Effector memory CD4-positive, alpha-beta T cell (primary cell): ENCODE measurements around the gene ORM1.
"Not testable (repeated sequence)": the region's sequence is repeated elsewhere in the genome, so short reads cannot be mapped to it uniquely, and the experiment has no call there.

ENCODE experiments used
- DNase-seq, 3 donors: peaks; one replicate each; pipeline ENCODE4 v3.0.0-alpha.2; 2020
- H3K27ac ChIP-seq: 2 replicates; pipeline ENCODE4 v1.7.0; 2013; ENCODE audit warnings: mild to moderate bottlenecking, low read length, moderate library complexity; ENCODE audit not compliant: insufficient read depth, poor library complexity, severe bottlenecking
- H3K27me3 ChIP-seq: replicated peaks from 2 replicates; pipeline ENCODE4 v1.7.0; 2013; ENCODE audit warnings: mild to moderate bottlenecking, low read length; ENCODE audit not compliant: insufficient read depth, control insufficient read depth, poor library complexity, severe bottlenecking
- H3K36me3 ChIP-seq: 2 replicates; pipeline ENCODE4 v1.7.0; 2013; ENCODE audit warnings: mild to moderate bottlenecking, low read length, moderate library complexity; ENCODE audit not compliant: control insufficient read depth, insufficient read depth
- H3K4me1 ChIP-seq: 2 replicates; pipeline ENCODE4 v1.7.0; 2013; ENCODE audit warnings: low read length, mild to moderate bottlenecking; ENCODE audit not compliant: control insufficient read depth, insufficient read depth, poor library complexity, severe bottlenecking
- H3K4me3 ChIP-seq: 2 replicates; pipeline ENCODE4 v1.7.0; 2013; ENCODE audit warnings: low read length, low read depth, mild to moderate bottlenecking; ENCODE audit not compliant: insufficient read depth, poor library complexity, severe bottlenecking
- H3K9me3 ChIP-seq: 2 replicates; pipeline ENCODE4 v1.7.0; 2013; ENCODE audit warnings: mild to moderate bottlenecking, low read length, moderate library complexity; ENCODE audit not compliant: control insufficient read depth
- total RNA-seq, 3 donors: gene quantifications; one replicate each; lab custom pipeline; 2026; lab: John Stamatoyannopoulos, UW

The ORM1 gene
- total RNA-seq, result 0 reads per million in 3 donors

DNA sequence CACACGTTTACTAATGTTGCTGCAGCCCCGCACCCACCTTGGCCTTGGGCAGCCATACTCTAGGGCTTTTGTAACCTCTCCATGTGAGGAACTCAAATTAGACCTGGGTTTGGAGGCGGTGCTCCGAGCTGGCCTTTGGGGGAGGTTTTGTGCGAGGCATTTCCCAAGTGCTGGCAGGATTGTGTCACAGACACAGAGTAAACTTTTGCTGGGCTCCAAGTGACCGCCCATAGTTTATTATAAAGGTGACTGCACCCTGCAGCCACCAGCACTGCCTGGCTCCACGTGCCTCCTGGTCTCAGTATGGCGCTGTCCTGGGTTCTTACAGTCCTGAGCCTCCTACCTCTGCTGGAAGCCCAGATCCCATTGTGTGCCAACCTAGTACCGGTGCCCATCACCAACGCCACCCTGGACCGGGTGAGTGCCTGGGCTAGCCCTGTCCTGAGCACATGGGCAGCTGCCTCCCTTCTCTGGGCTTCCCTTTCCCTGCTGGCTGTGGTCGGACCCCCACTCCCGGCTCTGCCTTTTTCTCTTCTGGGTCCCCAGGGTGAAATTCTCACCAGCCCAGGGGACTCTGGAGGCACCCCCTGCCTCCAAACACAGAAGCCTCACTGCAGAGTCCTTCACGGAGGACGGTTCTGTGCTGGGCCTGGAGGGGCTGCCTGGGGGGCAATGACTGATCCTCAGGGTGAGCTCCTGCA lies at the start of gene ORM1:
Gene ORM1, plus strand, starts transcription at position 268 of the 701 bp plus-strand sequence. Its CDS starts 36 bp downstream, at position 304.
- not testable (repeated sequence) for DNase-seq, H3K9me3 ChIP-seq, H3K27ac ChIP-seq, H3K36me3 ChIP-seq, H3K4me1 ChIP-seq, H3K27me3 ChIP-seq, H3K4me3 ChIP-seq

DNA sequence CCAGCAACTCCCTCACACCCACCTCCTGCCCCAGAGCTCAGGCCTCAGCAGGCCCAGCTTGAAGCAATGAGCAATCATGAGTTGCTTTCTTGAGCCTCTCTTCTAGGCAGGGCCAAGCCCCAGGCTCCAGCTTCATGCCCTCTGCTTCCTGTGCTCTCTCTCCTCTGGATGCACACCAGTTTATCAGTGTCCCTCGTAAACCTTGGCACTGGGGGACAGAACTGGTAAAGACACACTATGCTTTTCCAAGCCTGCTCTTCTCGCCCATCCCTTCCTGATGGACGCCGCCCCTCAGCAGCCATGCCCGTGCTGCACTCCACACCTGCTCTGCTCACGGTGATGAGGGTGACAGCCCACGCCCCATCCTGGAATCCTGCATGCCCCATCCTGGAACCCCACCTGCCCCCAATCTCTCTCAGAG lies 49.4 kb upstream of the ORM1 start:
- no peaks in the 10 kb centered on the region for H3K36me3 ChIP-seq
- no peaks in the 10 kb centered on the region for H3K9me3 ChIP-seq
- H3K27ac ChIP-seq, result no peak overlapping the region
- H3K4me1 ChIP-seq, result no peaks in the 10 kb centered on the region
- DNase-seq, result no peak
- no peaks in the 10 kb centered on the region for H3K27me3 ChIP-seq
- no peak overlapping the region for H3K4me3 ChIP-seq

DNA sequence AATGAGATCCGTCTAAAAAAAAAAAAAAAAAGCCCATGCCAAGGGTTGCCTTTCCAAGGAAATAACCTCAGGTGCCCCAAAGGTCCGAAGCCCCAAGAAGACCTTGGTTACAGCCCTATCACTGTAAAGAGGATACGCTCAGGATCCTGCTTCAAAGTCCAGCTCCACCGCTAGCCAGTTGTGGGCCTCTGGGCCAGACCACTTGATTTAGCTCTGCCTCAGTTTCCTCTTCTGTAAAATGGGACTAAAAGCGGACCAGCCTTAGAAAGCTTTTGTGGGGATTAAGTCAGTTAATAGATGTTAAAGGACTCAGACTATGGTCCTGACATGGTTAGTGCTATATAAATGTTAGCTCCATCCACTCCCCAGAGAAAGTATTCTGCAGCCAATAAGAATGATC lies 48.7 kb upstream of the ORM1 start:
- no peak overlapping the region for H3K27ac ChIP-seq
- H3K4me3 ChIP-seq, result no peak overlapping the region
- no peak for DNase-seq

DNA sequence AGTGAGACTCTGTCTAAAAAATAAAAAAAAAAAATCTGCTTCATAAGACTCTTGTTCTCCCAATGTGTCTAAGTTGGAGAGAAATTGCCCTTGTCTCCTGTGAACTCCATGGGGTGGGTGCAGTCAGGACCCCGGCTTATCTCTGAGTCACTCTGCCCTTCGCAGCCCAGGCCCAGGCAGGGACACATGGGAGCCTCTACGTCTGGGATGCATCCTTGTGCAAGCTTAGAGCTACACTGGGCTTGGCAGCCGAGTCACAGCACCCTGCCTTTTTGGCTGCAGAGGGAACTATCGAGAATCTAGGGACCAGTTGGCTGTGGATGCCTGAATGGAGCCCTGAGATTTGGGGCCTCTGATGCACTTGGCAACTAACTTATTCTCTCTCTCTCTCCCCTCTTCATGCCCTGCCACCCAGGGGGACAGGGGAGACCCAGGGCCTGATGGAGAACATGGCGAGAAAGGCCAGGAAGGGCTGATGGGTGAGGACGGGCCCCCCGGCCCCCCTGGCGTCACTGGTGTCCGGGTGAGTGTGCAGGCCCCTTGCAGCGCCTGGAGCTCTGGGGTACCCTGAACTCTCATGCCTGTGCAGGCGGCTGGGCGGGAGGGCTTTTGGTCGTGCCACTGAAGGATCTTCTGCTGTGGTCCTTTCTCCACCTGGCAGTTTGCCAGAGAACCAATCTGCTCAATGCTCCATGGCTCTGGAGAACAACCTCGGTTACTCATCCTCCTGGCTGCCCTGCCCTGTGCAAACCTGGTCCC lies 47.5 kb upstream of the ORM1 start:
- H3K36me3 ChIP-seq, result no peaks in the 10 kb centered on the region
- H3K4me1 ChIP-seq, result no peaks in the 10 kb centered on the region
- no peak for DNase-seq
- H3K27ac ChIP-seq, result no peak overlapping the region
- no peaks in the 10 kb centered on the region for H3K9me3 ChIP-seq
- no peak overlapping the region for H3K4me3 ChIP-seq
- H3K27me3 ChIP-seq, result no peaks in the 10 kb centered on the region

More for the DNA sequence above, 48.7 kb upstream of the ORM1 start:
- Histone ChIP-seq H3K27me3 (no peaks in the 10 kb centered on the region), H3K36me3 (no peaks in the 10 kb centered on the region), H3K4me1 (no peaks in the 10 kb centered on the region), H3K9me3 (no peaks in the 10 kb centered on the region)

DNA sequence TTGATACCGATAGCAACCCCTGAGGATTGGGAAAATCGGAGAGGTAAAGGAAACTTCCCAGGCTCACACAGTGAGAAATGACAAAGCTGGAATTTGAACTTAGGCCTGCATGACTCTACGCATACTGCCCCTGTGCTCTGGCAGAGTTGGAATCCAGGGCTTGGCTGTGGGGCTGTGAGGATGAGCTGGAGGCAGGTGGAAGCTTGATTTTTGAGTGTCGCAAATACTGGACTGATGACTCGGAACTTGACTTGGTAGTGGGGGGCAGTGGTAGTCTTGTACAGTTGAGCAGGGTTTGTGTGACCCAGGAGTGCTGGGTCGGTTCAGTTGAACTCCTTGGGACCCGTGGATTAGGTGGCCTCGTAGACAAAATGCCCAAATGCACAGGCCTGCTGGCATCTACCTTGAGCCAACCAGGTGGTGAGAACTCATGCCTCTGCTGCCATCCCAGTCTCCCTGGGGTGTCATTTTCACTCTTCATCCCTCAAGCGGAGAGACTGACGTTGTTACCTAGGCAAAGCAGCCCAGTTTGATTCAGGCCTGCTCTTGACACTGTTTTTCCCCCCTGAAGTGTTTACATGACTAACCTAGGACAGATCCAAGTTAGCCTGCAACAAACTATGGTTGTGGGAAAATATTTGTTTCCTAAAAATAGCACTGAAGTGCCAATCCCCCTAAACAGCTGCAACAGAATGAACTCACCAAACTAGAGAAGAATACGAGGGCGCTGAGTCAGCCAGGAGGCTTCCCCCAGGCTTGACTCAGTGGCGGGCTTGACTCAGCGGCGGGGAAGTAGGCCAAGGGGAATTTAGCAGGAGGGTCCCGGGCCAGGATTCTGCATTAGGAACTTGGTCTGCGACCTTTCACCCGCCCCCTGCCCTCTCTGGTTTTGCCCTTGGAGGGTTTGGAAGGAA lies 45.7 kb upstream of the ORM1 start:
- Histone ChIP-seq H3K36me3 (no peaks in the 10 kb centered on the region), H3K9me3 (no peaks in the 10 kb centered on the region), H3K4me3 (no peak overlapping the region), H3K27me3 (no peaks in the 10 kb centered on the region), H3K4me1 (no peaks in the 10 kb centered on the region), H3K27ac (no peak overlapping the region)
- no peak for DNase-seq

DNA sequence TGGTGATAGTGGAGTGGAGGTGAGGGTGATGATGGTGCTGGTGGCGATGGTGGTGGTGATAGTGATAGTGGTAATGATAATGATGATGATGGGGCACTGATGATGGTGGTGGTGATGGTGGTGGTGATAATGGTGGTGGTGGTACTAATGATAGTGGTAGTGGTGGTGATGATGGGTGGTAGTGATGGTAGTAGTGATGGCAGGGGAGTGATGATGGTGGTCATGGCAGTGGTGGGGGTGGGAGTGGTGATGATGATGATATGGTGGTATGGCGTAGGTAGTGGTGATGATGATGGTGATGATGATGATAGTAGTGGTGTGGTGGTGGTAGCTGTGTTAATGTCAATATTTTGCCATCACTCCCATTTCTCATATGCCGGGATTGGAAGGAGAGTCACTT lies 44.5 kb upstream of the ORM1 start:
- H3K27me3 ChIP-seq, result no peaks in the 10 kb centered on the region
- H3K36me3 ChIP-seq, result no peaks in the 10 kb centered on the region
- no peaks in the 10 kb centered on the region for H3K4me1 ChIP-seq
- no peaks in the 10 kb centered on the region for H3K9me3 ChIP-seq
- H3K4me3 ChIP-seq, result no peak overlapping the region
- DNase-seq, result no peak
- no peak overlapping the region for H3K27ac ChIP-seq

DNA sequence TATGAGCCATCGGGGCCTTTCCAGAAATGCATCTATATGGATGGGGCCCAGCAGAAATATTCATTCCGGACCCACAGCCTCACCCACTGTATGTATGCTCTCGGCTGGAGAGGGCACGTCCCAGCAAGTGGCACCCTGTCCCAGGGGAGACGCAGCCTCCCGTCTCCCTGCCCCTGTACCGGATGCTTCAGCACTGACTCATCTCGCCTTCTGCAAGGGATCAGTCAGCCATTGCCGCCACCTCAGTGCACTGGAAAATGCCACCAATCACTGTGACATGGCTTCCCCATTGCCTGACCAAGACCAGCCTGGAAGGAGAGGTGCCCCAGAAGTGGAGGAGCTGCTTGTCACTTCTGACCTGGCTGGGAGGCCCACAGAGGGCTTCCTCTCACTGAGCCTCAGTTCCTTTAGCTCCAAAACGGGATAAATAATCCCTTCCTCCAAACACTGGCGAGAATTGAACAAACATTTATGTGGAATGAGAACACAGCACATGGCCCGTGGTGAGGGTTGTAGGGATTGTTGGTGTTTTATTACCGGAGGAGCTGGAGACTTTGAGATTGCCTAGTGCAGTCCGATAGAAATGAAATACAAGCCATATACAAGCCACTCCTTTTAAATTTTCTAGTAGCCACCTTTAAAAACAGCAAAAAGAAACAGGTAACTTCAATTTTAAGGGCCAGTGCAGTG lies 43.9 kb upstream of the ORM1 start:
- no peaks in the 10 kb centered on the region for H3K27me3 ChIP-seq
- no peaks in the 10 kb centered on the region for H3K9me3 ChIP-seq
- H3K36me3 ChIP-seq, result no peaks in the 10 kb centered on the region
- DNase-seq, result no peak
- no peak overlapping the region for H3K4me3 ChIP-seq
- no peaks in the 10 kb centered on the region for H3K4me1 ChIP-seq
- no peak overlapping the region for H3K27ac ChIP-seq

DNA sequence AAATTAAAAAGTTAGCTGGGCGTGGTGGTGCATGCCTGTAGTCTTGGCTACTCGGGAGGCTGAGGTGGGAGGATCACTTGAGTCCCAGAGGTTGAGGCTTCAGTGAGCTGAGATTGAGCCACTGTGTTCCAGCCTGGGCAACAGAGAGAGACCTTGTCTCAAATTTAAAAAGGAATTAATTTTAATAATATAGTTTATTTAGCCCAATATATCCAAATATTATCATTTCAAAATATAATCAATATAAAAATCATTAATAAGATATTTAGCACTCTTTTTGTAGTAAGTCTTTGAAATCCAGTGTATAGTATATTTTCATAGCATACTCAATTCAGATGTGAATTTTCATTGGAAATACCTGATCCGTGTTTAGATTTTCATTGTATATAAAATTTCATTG lies 43.2 kb upstream of the ORM1 start:
- Histone ChIP-seq H3K27me3 (no peaks in the 10 kb centered on the region), H3K4me1 (no peaks in the 10 kb centered on the region), H3K9me3 (no peaks in the 10 kb centered on the region), H3K36me3 (no peaks in the 10 kb centered on the region), H3K4me3 (no peak overlapping the region), H3K27ac (no peak overlapping the region)
- DNase-seq, result no peak

DNA sequence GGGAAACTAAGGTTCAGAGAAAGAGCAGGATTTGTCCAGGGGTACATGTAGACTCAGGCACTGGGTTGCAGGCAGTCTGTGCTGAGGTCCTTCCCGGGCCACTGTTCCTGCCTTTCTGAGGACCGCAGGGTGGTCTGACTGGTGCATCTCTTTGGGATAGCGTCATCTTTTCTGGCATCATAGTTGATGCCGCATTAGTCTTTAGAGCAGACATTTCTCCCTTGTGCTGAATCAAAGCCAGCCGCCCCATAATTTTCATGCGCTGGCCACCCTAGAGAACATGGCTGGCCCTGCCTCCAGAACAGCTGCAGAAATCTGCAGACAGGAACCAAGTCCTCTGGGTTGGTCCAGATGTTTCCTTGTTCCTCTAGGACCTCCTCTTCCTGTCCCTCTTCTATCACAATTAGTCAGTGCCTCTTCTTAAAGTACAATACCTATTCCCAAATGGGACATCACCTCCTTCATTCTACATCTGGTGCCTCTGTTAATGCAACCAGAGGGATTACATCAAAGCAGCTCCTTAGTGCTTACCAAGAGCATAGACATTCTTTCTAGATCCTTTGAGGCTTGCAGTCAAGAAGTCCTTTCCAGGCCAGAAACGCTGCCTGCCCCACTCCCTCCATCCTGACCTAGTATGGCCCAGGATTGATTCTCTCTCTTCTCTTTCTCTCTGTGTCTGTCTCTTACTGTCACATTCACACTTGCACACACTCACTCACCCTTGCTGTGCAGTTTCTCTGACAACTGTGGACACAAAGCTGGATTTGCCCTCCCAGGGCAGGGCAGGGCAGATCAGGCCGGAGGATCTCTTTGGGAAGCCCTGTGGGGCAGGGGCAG lies 42.0 kb upstream of the ORM1 start:
- Histone ChIP-seq H3K4me1 (no peaks in the 10 kb centered on the region), H3K36me3 (no peaks in the 10 kb centered on the region), H3K27me3 (no peaks in the 10 kb centered on the region), H3K4me3 (no peak overlapping the region), H3K9me3 (no peaks in the 10 kb centered on the region), H3K27ac (no peak overlapping the region)
- DNase-seq, result no peak
